HepG2 (cell line): ENCODE data around the gene TENT5A. TPM values are rescaled to one million over a fixed set of nuclear protein-coding genes. Genes with fewer than 3 reads are reported as not detected.

Experiments
- E2F2 ChIP-seq: sonication (generic); formaldehyde crosslinking; IDR thresholded peaks from 2 replicates; pipeline ENCODE4 v1.4.0; 2020; ENCODE audit warnings: missing genetic modification reagents, borderline replicate concordance
- ERF ChIP-seq: IDR thresholded peaks from 2 replicates; pipeline ENCODE4 v1.6.1; 2018; ENCODE audit warnings: missing biosample characterization, missing genetic modification reagents
- JUND ChIP-seq: sonication (generic); formaldehyde crosslinking; IDR thresholded peaks from 2 replicates; pipeline ENCODE4 v1.8.0; 2022; ENCODE audit warnings: mild to moderate bottlenecking, missing genetic modification reagents
- KMT2B ChIP-seq: IDR thresholded peaks from 2 replicates; pipeline ENCODE4 v1.6.1; 2016; ENCODE audit warnings: missing genetic modification reagents, missing compliant biosample characterization
- NFIC ChIP-seq: IDR thresholded peaks from 2 replicates; pipeline ENCODE4 v1.6.1; 2012; ENCODE audit warnings: mild to moderate bottlenecking, low read length, inconsistent platforms
- RFX3 ChIP-seq: IDR thresholded peaks from 2 replicates; pipeline ENCODE4 v1.6.1; 2016; ENCODE audit warnings: missing biosample characterization, missing genetic modification reagents
- SIX1 ChIP-seq: sonication (generic); formaldehyde crosslinking; IDR thresholded peaks from 2 replicates; pipeline ENCODE4 v1.4.0; 2020; ENCODE audit warnings: missing genetic modification reagents, borderline replicate concordance
- SNAPC2 ChIP-seq: sonication (generic); formaldehyde crosslinking; IDR thresholded peaks from 2 replicates; pipeline ENCODE4 v1.8.1; 2022; ENCODE audit warnings: mild to moderate bottlenecking, missing genetic modification reagents
- STAT6 ChIP-seq: sonication (generic); formaldehyde crosslinking; IDR thresholded peaks from 2 replicates; pipeline ENCODE4 v1.4.0; 2020; ENCODE audit warnings: missing genetic modification reagents, mild to moderate bottlenecking, borderline replicate concordance
- THAP11 ChIP-seq: IDR thresholded peaks from 2 replicates; pipeline ENCODE4 v1.6.1; 2016; ENCODE audit warnings: missing biosample characterization, missing genetic modification reagents
- TSC22D2 ChIP-seq: sonication (generic); formaldehyde crosslinking; IDR thresholded peaks from 2 replicates; pipeline ENCODE4 v1.5.1; 2020; ENCODE audit warnings: missing genetic modification reagents, mild to moderate bottlenecking, borderline replicate concordance
- YEATS4 ChIP-seq: sonication (generic); formaldehyde crosslinking; IDR thresholded peaks from 2 replicates; pipeline ENCODE4 v1.4.0; 2020; ENCODE audit warnings: missing genetic modification reagents, borderline replicate concordance
- ZNF230 ChIP-seq: sonication (generic); formaldehyde crosslinking; IDR thresholded peaks from 2 replicates; pipeline ENCODE4 v1.4.0; 2020; ENCODE audit warnings: mild to moderate bottlenecking, missing genetic modification reagents
- ZNF7 ChIP-seq: IDR thresholded peaks from 2 replicates; pipeline ENCODE4 v1.6.1; 2016; ENCODE audit warnings: missing biosample characterization, missing genetic modification reagents
- ZNF780A ChIP-seq: sonication (generic); formaldehyde crosslinking; IDR thresholded peaks from 2 replicates; pipeline ENCODE4 v1.8.0; 2022; ENCODE audit warnings: mild to moderate bottlenecking, missing genetic modification reagents, moderate library complexity
- polyA plus RNA-seq, 8 experiments: library from polyadenylated mRNA; depleted of rRNA in 3 of 8; stranded (reverse) in 7 of 8; unstranded in 1 of 8; fragments of >200 nt; fragmentation: Illumina TruSeq in 4 of 8; extraction: Trizol in 4 of 8; gene quantifications; 2 replicates each; pipeline versions ENCODE4 v1.2.1 to v1.2.3, GENCODE V29; 2011 to 2016; ENCODE audit warnings: low read depth in 4 of 8, missing spikeins in 1 of 8, mixed read lengths in 1 of 8; ENCODE audit not compliant: insufficient read depth in 1 of 8
- total RNA-seq, 5 experiments: library from RNA; depleted of rRNA; stranded (reverse); fragments of >200 nt; fragmentation: Illumina TruSeq; extraction: Trizol; gene quantifications; 2 replicates each; pipeline ENCODE4 v1.2.3, GENCODE V29; 2016; ENCODE audit warnings: low read depth in 1 of 5
- TF ChIP-seq, protein P1 (sequence below): sonication (generic); formaldehyde crosslinking; IDR thresholded peaks from 2 replicates; pipeline ENCODE4 v1.9.0; 2022; ENCODE audit warnings: missing genetic modification reagents, mild to moderate bottlenecking, borderline replicate concordance
- TF ChIP-seq, protein P2 (sequence below): sonication (generic); formaldehyde crosslinking; IDR thresholded peaks from 2 replicates; pipeline ENCODE4 v1.5.1; 2020; ENCODE audit warnings: mild to moderate bottlenecking, missing genetic modification reagents, moderate library complexity
- TF ChIP-seq, protein P3 (sequence below): sonication (generic); formaldehyde crosslinking; IDR thresholded peaks from 2 replicates; pipeline ENCODE4 v1.4.0; 2020; ENCODE audit warnings: missing genetic modification reagents, borderline replicate concordance

The TENT5A gene
- total and polyA plus RNA-seq, 2 of the 13 experiments (the other 11 are each of a cell fraction or from before 2014, with no cell fraction given), result 8.0 to 13.8 TPM

- TF ChIP-seq ZNF7 (no peak), RFX3 (CRISPR knock-in tag) (no peak), JUND (CRISPR knock-in tag) (0 out of 2 replicates have a peak, but pooled peaks have one; percentile 37), SNAPC2 (no peak), NFIC (0 out of 2 replicates have a peak, but pooled peaks have one; percentile 17), STAT6 (CRISPR knock-in tag) (peak; percentile 65; the same call in 1 of the 2 replicates), SIX1 (no peak), YEATS4 (CRISPR knock-in tag) (peak; percentile 37; the same call in 1 of the 2 replicates), ZNF780A (no peak), ZNF230 (CRISPR knock-in tag) (peak; percentile 89), THAP11 (no peak), TSC22D2 (CRISPR knock-in tag) (no peak; the same call in 1 of the 2 replicates), E2F2 (CRISPR knock-in tag) (no peak; the same call in 1 of the 2 replicates), ERF (peak; percentile 84), KMT2B (peak; percentile 69)
- TF ChIP-seq, protein P1, sequence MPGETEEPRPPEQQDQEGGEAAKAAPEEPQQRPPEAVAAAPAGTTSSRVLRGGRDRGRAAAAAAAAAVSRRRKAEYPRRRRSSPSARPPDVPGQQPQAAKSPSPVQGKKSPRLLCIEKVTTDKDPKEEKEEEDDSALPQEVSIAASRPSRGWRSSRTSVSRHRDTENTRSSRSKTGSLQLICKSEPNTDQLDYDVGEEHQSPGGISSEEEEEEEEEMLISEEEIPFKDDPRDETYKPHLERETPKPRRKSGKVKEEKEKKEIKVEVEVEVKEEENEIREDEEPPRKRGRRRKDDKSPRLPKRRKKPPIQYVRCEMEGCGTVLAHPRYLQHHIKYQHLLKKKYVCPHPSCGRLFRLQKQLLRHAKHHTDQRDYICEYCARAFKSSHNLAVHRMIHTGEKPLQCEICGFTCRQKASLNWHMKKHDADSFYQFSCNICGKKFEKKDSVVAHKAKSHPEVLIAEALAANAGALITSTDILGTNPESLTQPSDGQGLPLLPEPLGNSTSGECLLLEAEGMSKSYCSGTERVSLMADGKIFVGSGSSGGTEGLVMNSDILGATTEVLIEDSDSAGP (CRISPR knock-in tag), result peak; percentile 65
- TF ChIP-seq, protein P2, sequence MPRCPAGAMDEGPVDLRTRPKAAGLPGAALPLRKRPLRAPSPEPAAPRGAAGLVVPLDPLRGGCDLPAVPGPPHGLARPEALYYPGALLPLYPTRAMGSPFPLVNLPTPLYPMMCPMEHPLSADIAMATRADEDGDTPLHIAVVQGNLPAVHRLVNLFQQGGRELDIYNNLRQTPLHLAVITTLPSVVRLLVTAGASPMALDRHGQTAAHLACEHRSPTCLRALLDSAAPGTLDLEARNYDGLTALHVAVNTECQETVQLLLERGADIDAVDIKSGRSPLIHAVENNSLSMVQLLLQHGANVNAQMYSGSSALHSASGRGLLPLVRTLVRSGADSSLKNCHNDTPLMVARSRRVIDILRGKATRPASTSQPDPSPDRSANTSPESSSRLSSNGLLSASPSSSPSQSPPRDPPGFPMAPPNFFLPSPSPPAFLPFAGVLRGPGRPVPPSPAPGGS (CRISPR knock-in tag), result no peak
- TF ChIP-seq, protein P3, sequence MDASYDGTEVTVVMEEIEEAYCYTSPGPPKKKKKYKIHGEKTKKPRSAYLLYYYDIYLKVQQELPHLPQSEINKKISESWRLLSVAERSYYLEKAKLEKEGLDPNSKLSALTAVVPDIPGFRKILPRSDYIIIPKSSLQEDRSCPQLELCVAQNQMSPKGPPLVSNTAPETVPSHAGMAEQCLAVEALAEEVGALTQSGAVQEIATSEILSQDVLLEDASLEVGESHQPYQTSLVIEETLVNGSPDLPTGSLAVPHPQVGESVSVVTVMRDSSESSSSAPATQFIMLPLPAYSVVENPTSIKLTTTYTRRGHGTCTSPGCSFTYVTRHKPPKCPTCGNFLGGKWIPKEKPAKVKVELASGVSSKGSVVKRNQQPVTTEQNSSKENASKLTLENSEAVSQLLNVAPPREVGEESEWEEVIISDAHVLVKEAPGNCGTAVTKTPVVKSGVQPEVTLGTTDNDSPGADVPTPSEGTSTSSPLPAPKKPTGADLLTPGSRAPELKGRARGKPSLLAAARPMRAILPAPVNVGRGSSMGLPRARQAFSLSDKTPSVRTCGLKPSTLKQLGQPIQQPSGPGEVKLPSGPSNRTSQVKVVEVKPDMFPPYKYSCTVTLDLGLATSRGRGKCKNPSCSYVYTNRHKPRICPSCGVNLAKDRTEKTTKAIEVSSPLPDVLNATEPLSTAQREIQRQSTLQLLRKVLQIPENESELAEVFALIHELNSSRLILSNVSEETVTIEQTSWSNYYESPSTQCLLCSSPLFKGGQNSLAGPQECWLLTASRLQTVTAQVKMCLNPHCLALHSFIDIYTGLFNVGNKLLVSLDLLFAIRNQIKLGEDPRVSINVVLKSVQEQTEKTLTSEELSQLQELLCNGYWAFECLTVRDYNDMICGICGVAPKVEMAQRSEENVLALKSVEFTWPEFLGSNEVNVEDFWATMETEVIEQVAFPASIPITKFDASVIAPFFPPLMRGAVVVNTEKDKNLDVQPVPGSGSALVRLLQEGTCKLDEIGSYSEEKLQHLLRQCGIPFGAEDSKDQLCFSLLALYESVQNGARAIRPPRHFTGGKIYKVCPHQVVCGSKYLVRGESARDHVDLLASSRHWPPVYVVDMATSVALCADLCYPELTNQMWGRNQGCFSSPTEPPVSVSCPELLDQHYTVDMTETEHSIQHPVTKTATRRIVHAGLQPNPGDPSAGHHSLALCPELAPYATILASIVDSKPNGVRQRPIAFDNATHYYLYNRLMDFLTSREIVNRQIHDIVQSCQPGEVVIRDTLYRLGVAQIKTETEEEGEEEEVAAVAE, result no peak
Measured at GRCh38 chr6:81752921-81753710, 635 bp upstream of the TENT5A start (continued).
